H9 (cell line): ENCODE measurements around the gene CHRNA3. TPM values are rescaled to one million over a fixed set of nuclear protein-coding genes. Genes with fewer than 3 reads are reported as not detected.

Experiments used
- DNase-seq: peaks from one replicate; pipeline ENCODE4 v3.0.0-alpha.2; 2017
- H2AFZ ChIP-seq: one replicate; pipeline ENCODE4 v1.6.1; 2013; ENCODE audit warnings: mild to moderate bottlenecking, low read length, control low read depth, moderate library complexity
- H2AK5ac ChIP-seq: 2 replicates; pipeline ENCODE4 v1.6.1; 2013; ENCODE audit warnings: low read length, control low read depth, mixed read lengths; ENCODE audit not compliant: insufficient read length
- H2BK120ac ChIP-seq: one replicate; pipeline ENCODE4 v1.6.1; 2013; ENCODE audit warnings: low read depth, mild to moderate bottlenecking, low read length, control low read depth, inconsistent platforms; ENCODE audit not compliant: poor library complexity, severe bottlenecking
- H2BK12ac ChIP-seq: 2 replicates; pipeline ENCODE4 v1.6.1; 2013; ENCODE audit warnings: low read length, control low read depth, mixed read lengths, low read depth; ENCODE audit not compliant: insufficient read length
- H2BK15ac ChIP-seq: 2 replicates; pipeline ENCODE4 v1.6.1; 2013; ENCODE audit warnings: low read depth, low read length, control low read depth
- H2BK20ac ChIP-seq: one replicate; pipeline ENCODE4 v1.6.1; 2013; ENCODE audit warnings: low read depth, mild to moderate bottlenecking, low read length, control low read depth, inconsistent platforms; ENCODE audit not compliant: poor library complexity, severe bottlenecking
- H2BK5ac ChIP-seq: 2 replicates; pipeline ENCODE4 v1.6.1; 2013; ENCODE audit warnings: low read length, control low read depth, mixed read lengths; ENCODE audit not compliant: insufficient read length
- H3K14ac ChIP-seq: 2 replicates; pipeline ENCODE4 v1.6.1; 2013; ENCODE audit warnings: low read length, control low read depth; ENCODE audit not compliant: insufficient read depth
- H3K18ac ChIP-seq: 2 replicates; pipeline ENCODE4 v1.6.1; 2013; ENCODE audit warnings: low read depth, mild to moderate bottlenecking, mixed read lengths, low read length, control low read depth; ENCODE audit not compliant: insufficient read length
- H3K23ac ChIP-seq: 2 replicates; pipeline ENCODE4 v1.6.1; 2013; ENCODE audit warnings: low read length, control low read depth, mixed read lengths, low read depth; ENCODE audit not compliant: insufficient read length
- H3K23me2 ChIP-seq: 2 replicates; pipeline ENCODE4 v1.6.1; 2013; ENCODE audit warnings: low read depth, mild to moderate bottlenecking, mixed read lengths, low read length, control low read depth; ENCODE audit not compliant: insufficient read length, poor library complexity, severe bottlenecking
- H3K27ac ChIP-seq: 2 replicates; pipeline ENCODE4 v1.5.1; 2013; ENCODE audit warnings: low read length, control low read depth, mixed read lengths, low read depth; ENCODE audit not compliant: insufficient read length
- H3K27me3 ChIP-seq: 2 replicates; pipeline ENCODE4 v1.6.1; 2013; ENCODE audit warnings: low read length, control low read depth, inconsistent platforms; ENCODE audit not compliant: insufficient read depth
- H3K4ac ChIP-seq: 2 replicates; pipeline ENCODE4 v1.6.1; 2013; ENCODE audit warnings: low read depth, mild to moderate bottlenecking, control low read depth, inconsistent platforms, low read length, moderate library complexity
- H3K4me1 ChIP-seq: 2 replicates; pipeline ENCODE4 v1.6.1; 2013; ENCODE audit warnings: low read length, control low read depth, inconsistent platforms; ENCODE audit not compliant: insufficient read depth
- H3K4me2 ChIP-seq: 2 replicates; pipeline ENCODE4 v1.6.1; 2013; ENCODE audit warnings: low read length, control low read depth, mixed read lengths; ENCODE audit not compliant: insufficient read length, insufficient read depth
- H3K56ac ChIP-seq: 2 replicates; pipeline ENCODE4 v1.6.1; 2013; ENCODE audit warnings: low read depth, mild to moderate bottlenecking, mixed read lengths, low read length, control low read depth; ENCODE audit not compliant: insufficient read length
- H3K79me1 ChIP-seq: 2 replicates; pipeline ENCODE4 v1.6.1; 2013; ENCODE audit warnings: low read depth, mild to moderate bottlenecking, moderate library complexity, low read length, control low read depth, inconsistent platforms; ENCODE audit not compliant: insufficient read depth, poor library complexity, severe bottlenecking
- H3K79me2 ChIP-seq: 2 replicates; pipeline ENCODE4 v1.6.1; 2013; ENCODE audit warnings: low read length, control low read depth, inconsistent platforms; ENCODE audit not compliant: insufficient read depth
- H3K9ac ChIP-seq: 2 replicates; pipeline ENCODE4 v1.6.1; 2013; ENCODE audit warnings: low read length, control low read depth, mixed read lengths; ENCODE audit not compliant: insufficient read length; ENCODE audit errors: extremely low read depth
- H3K9me3 ChIP-seq: one replicate; pipeline ENCODE4 v1.6.1; 2013; ENCODE audit warnings: low read depth, low read length, inconsistent platforms; ENCODE audit not compliant: control insufficient read depth
- H3T11ph ChIP-seq: one replicate; pipeline ENCODE4 v1.6.1; 2013; ENCODE audit warnings: mild to moderate bottlenecking, low read length, control low read depth, inconsistent platforms
- H4K20me1 ChIP-seq: one replicate; pipeline ENCODE4 v1.6.1; 2013; ENCODE audit not compliant: control insufficient read depth, insufficient read length, insufficient read depth
- H4K5ac ChIP-seq: 2 replicates; pipeline ENCODE4 v1.6.1; 2013; ENCODE audit warnings: low read depth, mild to moderate bottlenecking, mixed read lengths, low read length, control low read depth; ENCODE audit not compliant: insufficient read length
- H4K8ac ChIP-seq: replicated peaks from 2 replicates; pipeline ENCODE4 v1.6.1; 2013; ENCODE audit warnings: low read length, control low read depth, mixed read lengths, low read depth; ENCODE audit not compliant: insufficient read length
- H4K91ac ChIP-seq: 2 replicates; pipeline ENCODE4 v1.6.1; 2013; ENCODE audit warnings: low read depth, mild to moderate bottlenecking, moderate library complexity, mixed read lengths, low read length, control low read depth; ENCODE audit not compliant: insufficient read length
- H3K27ac Mint-ChIP-seq, 3 experiments: 2 replicates in 2 of 3; 3 replicates in 1 of 3; pipeline ENCODE4 v1.8.0; 2020 to 2021; ENCODE audit warnings: mixed read lengths in 3 of 3, mild to moderate bottlenecking in 1 of 3, moderate library complexity in 1 of 3
- H3K27me3 Mint-ChIP-seq: 2 replicates; pipeline ENCODE4 v1.8.0; 2021; ENCODE audit warnings: low read depth, mild to moderate bottlenecking, moderate library complexity, mixed read lengths
- H3K36me3 Mint-ChIP-seq, 3 experiments: 2 replicates in 2 of 3; 3 replicates in 1 of 3; pipeline ENCODE4 v1.8.0; 2020 to 2021; ENCODE audit warnings: low read depth in 3 of 3, mixed read lengths in 3 of 3; ENCODE audit not compliant: insufficient read depth in 1 of 3
- H3K4me1 Mint-ChIP-seq, 2 experiments: 2 replicates each; pipeline ENCODE4 v1.8.0; 2020; ENCODE audit warnings: mixed read lengths in 2 of 2
- H3K4me3 Mint-ChIP-seq, 2 experiments: 2 replicates in 1 of 2; 3 replicates in 1 of 2; pipeline ENCODE4 v1.8.0; 2020 to 2021; ENCODE audit warnings: mild to moderate bottlenecking in 2 of 2, mixed read lengths in 2 of 2, moderate library complexity in 1 of 2
- H3K9me3 Mint-ChIP-seq, 2 experiments: 2 replicates in 1 of 2; 3 replicates in 1 of 2; pipeline ENCODE4 v1.8.0; 2020; ENCODE audit warnings: mild to moderate bottlenecking in 2 of 2, mixed read lengths in 2 of 2, moderate library complexity in 1 of 2
- WGBS: extraction: QIAGEN DNeasy Blood & Tissue Kit; methylation state at CpG from one replicate; pipeline ENCODE4 v1.1.7; 2013; ENCODE audit warnings: missing lambda C conversion rate, low lambda C conversion rate, mixed read lengths; ENCODE audit not compliant: insufficient read length; ENCODE audit errors: extremely low coverage; 5-methylcytosine and 5-hydroxymethylcytosine counted together
- total RNA-seq: library from RNA; stranded (reverse); gene quantifications from 2 replicates; pipeline ENCODE4 v1.2.1, GENCODE V29; 2021
- TF ChIP-seq, protein P1 (sequence below): fragments of 200-600 bp; sonication (generic); conservative IDR thresholded peaks from 3 replicates; pipeline ENCODE4 v1.8.0; 2021; ENCODE audit warnings: antibody characterized with exemption, mild to moderate bottlenecking

The CHRNA3 gene
- total RNA-seq, 1 experiment from 2014 or later: 0.81 TPM

DNA sequence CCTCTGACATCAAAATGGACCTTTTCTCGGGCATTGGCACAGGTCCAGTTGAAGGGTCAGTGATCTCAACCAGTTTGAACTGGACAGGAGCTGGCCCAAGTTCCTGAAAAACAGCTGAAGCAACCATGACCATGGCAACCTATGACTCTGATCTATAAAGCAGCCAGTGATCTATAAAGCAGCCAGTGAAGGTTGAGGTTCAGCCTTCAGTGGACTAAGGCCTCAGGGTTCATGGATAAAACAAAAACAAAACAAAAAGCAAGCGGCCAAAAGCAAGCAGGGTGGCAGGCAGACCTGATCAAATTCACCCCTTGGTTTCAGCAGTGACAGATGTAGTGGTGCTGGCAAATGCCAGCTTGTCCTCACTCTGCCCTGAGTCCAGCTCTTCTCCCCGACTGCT, 30.2 kb upstream of the CHRNA3 start:
- Histone ChIP-seq H3K27ac (no peak overlapping the region), H3K9ac (no peak overlapping the region), H3K4me1 (no peaks in the 10 kb centered on the region), H2AK5ac (no peak overlapping the region), H3K4ac (no peak overlapping the region), H2BK12ac (no peak overlapping the region), H4K91ac (no peak overlapping the region), H3K14ac (no peak overlapping the region), H2AFZ (no peak overlapping the region), H3K9me3 (no peaks in the 10 kb centered on the region), H2BK120ac (no peak overlapping the region), H4K20me1 (no peaks in the 10 kb centered on the region), H2BK15ac (no peak overlapping the region), H3K56ac (no peak overlapping the region), H3K79me2 (no peaks in the 10 kb centered on the region), H2BK20ac (no peak overlapping the region), H3K18ac (no peak overlapping the region), H3K79me1 (no peaks in the 10 kb centered on the region), H3K27me3 (no peaks in the 10 kb centered on the region), H4K5ac (no peak overlapping the region), H2BK5ac (no peak overlapping the region), H3K23me2 (no peaks in the 10 kb centered on the region), H4K8ac (no peak overlapping the region), H3T11ph (no peak overlapping the region), H3K23ac (no peak overlapping the region), H3K4me2 (no peak overlapping the region)
- Mint-ChIP-seq H3K9me3 (no peaks in the 10 kb centered on the region; a peak in 1 of 5 replicates), H3K27ac (no peak overlapping the region), H3K27me3 (peaks cover 16% of the 10 kb centered on the region), H3K4me3 (no peak overlapping the region), H3K4me1 (peaks cover 0 to 7% of the 10 kb centered on the region in 2 experiments; a peak in 2 of 4 replicates), H3K36me3 (no peaks in the 10 kb centered on the region)
- no peak for DNase-seq
- no CpG with 5 or more reads among the region's 3 CpGs for WGBS
- TF ChIP-seq, protein P1, sequence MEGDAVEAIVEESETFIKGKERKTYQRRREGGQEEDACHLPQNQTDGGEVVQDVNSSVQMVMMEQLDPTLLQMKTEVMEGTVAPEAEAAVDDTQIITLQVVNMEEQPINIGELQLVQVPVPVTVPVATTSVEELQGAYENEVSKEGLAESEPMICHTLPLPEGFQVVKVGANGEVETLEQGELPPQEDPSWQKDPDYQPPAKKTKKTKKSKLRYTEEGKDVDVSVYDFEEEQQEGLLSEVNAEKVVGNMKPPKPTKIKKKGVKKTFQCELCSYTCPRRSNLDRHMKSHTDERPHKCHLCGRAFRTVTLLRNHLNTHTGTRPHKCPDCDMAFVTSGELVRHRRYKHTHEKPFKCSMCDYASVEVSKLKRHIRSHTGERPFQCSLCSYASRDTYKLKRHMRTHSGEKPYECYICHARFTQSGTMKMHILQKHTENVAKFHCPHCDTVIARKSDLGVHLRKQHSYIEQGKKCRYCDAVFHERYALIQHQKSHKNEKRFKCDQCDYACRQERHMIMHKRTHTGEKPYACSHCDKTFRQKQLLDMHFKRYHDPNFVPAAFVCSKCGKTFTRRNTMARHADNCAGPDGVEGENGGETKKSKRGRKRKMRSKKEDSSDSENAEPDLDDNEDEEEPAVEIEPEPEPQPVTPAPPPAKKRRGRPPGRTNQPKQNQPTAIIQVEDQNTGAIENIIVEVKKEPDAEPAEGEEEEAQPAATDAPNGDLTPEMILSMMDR: no peak
